ENCODE data around the gene PREX1.
"Not testable (repeated sequence)": the region's sequence is repeated elsewhere in the genome, so short reads cannot be mapped to it uniquely, and the experiment has no call there.

Gene PREX1

DNA sequence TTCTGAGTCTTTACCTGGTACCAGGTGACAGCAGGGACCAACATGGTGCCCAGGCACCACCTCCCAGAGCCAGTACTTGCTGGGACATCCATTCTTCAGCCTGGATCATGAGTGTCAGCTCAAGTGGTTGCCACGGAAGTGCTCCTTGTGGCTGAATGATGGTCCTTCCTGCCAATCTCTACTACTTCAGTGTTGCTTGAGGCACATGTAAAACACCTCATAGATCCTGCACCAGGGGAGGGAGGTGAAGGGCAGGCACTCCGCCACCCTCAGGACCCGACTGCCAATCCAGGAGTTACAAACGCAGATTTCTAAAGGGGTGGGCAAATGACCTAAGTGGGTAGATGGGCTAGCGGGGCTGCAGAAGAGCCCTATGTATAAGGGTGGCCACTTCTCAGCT is 226.0 kb downstream of the PREX1 start:
- no peak for DNase-seq

- DNase-seq, result no peak
These were observed 227.3 kb downstream of the PREX1 start for GRCh38 chr20:48600470-48600945.

DNA sequence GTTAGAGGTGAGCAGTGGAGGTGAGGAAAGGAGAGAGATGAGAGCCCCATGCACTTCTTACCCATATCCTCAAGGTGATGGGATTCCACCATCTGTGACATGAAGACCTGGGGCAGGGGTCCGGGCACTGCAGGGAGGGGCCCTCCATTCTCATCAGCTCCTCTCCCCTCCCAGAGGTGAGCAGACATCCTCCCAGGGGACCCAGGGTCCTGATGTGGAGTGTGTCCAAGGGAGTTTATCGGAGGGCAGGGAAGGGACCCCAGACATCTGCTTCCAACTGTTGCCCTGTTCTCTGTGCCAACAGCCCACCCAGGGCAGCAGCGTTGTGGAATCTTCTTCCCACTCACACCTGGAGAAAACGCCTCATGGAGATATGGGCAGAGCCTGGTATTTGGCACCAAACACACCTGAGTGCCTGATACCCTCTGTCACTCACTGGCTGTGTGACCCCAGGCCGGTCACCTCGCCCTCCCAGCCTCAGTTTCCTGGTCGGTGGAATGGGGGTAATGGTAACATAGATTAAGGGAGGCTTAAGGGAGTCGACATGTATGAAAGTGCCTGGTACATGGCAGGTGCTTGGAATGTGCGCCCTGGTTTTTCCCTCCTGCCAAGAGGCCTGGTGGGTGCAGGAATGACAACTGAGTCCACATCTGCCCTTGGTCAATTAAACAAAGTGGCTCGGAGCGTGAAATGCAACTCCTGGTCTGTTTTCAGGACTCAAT is 227.9 kb downstream of the PREX1 start:
- DNase-seq, result no peak

DNA sequence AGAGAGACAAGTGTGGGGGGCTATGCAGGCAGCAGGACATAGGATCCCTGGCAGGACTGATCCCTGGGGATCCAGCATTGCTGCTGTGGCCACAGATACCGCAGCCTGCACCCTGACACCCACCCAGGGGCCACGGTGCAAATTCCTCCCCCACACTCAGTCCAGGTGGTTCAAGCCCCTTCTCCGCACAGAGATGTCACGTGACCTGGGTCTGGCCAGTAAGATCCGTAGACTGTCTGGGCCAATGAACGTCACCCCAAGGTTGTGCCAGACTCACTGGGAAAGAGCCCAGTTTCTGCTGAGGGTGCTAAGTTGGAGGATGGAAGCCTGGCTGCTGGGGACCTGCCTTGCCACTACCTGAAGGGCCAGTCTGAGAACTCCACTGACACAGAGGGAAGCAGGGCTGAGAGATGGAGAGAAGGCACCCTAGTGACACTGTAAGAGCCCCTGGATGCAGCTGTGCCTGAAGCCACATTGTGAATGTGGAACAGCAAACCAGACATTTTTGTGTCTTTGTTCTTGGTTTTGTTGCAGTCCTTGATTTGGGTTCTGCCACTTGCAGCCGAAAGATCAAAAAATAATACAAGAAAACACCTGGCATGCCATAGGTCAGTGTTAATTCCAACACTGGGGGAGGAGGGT is 228.6 kb downstream of the PREX1 start:
- no peak for DNase-seq

- DNase-seq, result not testable (repeated sequence)
These were observed 229.4 kb downstream of the PREX1 start for GRCh38 chr20:48598303-48598941.

DNA sequence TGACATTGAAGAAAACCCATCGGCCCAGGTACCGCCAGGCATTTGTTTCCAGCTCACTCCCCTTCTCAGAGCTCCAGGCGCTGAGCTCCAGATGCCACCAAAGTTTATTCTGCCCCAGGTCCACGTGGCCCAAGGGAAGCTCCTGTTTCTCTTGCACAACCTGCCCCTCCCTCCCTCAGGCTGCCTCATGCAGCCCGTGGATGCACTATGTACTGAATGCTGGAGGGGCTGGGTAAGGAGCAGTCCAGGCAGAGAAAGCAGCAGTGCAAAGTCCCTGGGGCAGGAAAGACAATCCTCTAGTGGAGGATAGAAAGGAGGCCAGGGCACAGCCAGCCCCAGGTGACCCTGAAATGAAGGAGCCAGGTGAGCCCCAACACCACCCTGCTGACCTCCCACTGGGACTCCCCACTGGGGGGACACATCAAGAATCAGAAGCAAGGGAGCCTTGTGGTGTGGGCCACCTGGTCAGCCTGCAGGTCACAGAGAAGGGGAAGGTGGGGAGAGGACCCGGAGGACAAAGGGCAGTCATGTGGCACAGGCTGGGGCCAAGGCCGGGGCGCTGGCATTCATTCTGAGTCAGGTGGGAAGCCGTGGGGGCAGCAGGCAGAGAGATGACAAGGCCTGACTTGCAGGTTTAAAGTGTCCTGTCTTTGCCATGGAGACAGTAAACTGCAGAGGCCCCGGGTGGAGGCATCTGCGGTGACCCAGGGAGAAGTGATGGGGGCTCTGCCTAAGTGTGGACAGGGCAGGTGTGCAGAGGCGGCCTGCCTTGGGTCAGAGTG is 230.1 kb downstream of the PREX1 start:
- no peak for DNase-seq

DNA sequence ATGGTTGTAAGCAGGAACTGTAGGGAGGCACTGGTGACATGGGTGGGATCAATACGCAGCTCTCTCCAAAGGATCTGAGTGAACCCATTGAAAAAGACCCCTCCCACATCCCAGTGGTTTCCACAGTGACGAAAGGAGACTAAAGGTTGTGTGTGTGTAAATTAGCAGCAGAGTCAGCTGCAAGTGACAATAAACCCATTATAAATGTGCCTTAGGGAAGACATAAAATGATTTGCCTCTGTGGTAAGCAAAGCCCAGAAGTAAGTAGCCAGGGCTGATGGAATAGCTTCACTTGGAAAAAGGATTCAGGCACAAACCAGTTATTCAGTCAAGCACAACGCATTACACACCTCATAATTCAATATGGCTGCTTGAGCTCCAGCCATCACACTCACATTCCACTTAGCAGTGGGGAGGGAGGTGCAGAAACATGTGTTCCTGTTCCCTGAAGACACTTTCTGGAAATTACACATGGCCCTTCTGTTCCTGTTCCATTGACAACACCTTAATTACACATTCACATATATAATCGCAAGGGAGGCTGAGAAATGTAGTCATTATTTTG is 231.4 kb downstream of the PREX1 start:
- DNase-seq, result no peak

- no peak for DNase-seq
These were observed 232.1 kb downstream of the PREX1 start for GRCh38 chr20:48595495-48596333.

GRCh38 chr20:48594533-48594932 is 233.3 kb downstream of the PREX1 start:
- DNase-seq, result no peak

DNA sequence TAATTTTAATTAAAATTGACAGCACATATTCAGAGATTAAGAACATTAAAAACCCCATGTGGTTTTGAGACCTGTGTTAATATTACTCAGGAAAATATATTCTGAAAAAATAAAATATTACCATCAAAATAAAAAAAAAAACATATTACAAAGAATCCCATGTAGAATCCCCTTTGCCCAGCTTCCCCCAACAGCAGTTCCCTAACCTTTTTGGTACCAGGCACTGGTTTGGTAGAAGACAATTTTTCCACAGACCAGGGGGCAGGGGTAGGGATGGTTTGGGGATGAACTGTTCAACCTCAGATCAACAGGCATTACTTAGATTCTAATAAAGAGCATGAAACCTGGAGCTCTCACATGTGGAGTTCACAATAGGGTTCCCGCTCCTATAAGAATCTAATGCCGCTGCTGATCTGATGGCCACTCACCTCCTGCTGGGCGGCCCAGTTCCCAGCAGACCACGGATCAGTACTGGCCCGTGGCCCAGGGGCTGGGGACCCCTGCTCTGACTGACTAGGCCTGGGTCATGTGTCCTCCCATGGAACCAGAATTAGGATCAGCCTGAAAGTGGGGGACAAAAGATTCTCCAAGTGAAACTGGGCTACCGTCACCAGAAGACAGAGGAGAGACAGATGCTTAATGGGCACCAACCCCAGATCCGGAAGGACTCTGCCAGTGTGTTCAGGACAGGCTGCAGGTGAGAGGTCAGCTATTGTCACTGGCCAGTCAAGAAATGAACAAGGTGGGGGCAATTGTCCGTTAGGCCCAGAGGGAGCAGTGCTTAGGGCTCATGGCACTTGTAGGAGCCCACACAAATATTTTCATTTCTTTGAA is 235.5 kb downstream of the PREX1 start:
- no peak for DNase-seq

GRCh38 chr20:48586730-48587129 is 241.1 kb downstream of the PREX1 start:
- no peak for DNase-seq

DNA sequence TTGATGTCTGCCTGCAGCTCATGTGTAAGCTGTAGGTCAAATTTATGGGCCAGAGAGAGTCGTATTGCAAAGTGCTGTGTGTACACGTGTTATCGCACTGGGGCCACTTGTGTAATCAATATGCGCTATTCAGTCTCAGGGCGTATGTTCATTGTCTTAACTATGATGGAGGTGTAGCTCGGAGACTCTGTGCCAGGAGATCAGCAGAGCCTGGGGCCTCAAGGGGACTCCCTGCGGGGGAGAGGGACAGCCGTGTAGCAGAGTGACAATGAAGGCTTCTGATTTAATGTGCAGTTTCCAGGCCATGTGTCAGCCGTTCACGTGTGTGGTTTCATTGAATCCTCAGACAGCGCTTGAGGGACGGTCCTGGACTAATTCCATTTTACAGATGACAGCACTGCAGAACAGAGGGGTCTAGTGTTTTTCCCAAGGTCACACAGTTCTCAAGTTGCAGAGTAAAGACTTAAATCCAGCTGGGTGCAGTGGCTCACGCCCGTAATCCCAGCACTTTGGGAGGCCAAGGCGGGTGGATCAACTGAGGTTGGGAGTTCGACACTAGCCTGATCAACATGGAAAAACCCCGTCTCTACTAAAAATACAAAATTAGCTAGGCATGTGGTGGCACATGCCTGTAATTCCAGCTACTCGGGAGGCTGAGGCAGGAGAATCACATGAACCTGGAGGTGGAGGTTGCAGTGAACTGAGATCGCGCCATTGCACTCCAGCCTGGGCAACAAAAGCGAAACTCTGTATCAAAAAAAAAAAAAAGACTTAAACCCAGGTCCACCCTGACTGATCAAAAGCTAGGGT is 242.5 kb downstream of the PREX1 start:
- DNase-seq, result no peak

DNA sequence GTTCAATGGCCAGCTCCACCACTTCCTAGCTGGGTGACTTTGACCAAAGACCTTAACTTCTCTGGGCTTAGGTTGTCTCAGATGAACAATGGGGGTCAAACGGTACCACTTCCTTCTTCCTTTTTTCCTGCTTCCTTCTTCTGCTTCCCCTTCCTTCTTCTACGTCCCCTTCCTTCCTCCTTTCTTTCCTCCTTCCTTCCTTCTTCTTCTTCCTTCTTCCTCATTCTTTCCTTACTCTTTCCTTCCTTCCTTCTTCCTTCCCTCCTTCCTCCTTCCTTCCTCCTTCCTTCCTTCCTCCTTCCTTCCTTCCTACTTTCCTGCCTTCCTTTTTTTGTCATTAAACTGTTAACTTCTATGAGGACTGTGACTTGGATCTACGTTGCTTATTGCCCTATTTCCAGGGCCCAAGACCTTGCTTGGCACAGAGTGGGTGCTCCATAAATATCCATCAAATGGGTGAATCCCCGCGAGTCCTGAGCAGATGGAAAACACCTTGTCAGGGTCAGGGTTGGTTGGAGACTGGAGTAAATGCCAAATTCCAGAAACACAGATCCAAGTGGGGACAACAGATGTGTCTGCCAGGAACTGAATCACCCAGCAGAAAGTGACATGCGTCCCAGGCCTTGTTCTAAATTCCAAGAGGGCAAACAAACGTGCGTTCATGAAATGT is 243.3 kb downstream of the PREX1 start:
- no peak for DNase-seq

GRCh38 chr20:48583801-48584200 is 244.0 kb downstream of the PREX1 start:
- DNase-seq, result no peak

GRCh38 chr20:48583171-48583570 is 244.6 kb downstream of the PREX1 start:
- DNase-seq, result no peak

- no peak for DNase-seq
These were observed 245.2 kb downstream of the PREX1 start for GRCh38 chr20:48582673-48582985.

GRCh38 chr20:48581167-48581566 is 246.6 kb downstream of the PREX1 start:
- no peak for DNase-seq

DNA sequence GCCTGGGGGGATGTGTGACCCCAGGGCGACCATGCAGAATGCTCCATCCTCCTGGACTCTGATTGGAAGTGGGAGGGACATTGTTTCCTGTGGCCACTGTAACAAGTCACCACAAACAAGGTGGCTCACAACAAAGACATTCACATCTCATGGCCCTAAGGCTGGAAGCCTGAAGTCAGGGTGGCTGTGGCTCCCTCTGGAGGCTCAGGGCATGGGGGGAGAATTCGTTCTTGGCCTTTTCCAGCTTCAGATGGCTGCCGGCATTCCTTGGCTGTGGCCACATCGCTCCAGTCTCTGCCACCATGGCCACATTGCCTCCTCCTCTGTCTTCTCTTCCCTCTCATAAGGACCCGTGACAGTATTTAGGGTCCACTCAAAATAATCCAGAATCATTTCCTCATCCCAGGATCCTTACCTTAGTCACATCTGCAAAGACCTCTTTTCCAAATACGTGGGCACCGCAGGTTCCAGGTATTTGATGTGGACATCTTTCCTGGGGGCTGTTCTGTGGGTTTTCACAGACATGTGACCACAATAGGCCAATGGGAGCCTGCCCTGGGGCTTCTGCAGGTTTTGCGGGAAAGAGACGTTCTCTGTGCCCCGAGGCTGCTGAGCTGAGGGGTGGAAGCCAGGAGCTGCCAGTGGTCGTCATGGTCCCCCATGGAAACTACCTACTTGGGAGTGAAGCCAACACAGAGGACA is 249.3 kb downstream of the PREX1 start:
- DNase-seq, result no peak

GRCh38 chr20:48577557-48577956 is 250.2 kb downstream of the PREX1 start:
- DNase-seq, result no peak
